Stimulated activated CD4-positive, alpha-beta T cell treated with anti-CD3 and anti-CD28 coated beads, Interleukin-1b, Interleukin-23, amount 100 ng/mL, for 1 hour (primary cell): Measurements from ENCODE around the gene LPAR2.

Experiments
- DNase-seq, 2 donors: peaks; one replicate each; pipeline ENCODE4 v3.0.0-alpha.2; 2020; ENCODE audit warnings: low read depth in 2 of 2

LPAR2 gene

DNA sequence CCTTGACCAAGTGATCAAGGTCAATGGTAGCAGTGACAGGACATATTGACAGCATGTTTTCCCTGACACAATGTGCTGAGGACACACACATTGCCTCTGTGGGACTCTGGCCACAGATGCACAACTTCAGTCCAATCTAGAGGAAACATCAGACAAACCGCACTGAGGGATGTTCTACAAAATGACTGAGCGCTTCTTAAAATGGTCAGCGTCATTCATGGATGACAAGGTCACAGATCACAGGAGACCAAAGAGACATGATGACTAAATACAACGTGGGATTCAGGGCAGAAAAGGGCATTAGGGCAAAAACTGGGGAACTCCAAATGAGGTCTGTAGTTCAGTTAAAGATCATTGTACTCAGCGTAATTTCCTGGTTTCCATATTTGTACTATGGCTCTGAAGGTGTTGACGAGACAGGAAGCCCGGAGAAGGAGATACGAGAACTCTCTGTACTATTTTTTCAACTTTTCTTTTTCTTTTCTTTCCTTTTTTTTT lies 30.2 kb downstream of the LPAR2 start:
- DNase-seq, result no peak

DNA sequence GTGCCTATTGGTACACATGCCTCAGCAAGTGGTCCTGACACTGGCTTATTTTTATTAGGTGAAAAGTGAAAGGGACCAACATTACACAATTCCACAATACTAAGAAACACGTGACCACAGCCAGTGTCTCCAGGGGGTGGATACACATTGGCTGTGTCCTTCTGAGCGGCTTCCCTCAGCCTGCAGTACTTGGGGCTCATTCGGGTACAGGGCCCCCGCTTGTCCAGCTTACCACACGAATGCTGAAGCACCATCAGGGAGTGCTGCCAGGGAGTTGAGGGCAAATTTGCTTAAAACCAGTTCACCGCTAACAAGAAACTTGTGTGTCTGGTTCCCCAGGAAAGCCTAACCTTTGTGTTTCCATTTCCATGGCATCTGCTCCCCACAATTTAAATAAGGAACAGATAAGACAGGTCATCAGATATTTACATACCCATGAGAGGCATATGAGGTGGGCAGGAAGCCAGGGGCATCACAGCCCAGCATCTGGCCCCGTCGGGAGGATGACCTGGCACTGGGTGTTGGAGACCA lies 32.8 kb downstream of the LPAR2 start:
- no peak for DNase-seq

DNA sequence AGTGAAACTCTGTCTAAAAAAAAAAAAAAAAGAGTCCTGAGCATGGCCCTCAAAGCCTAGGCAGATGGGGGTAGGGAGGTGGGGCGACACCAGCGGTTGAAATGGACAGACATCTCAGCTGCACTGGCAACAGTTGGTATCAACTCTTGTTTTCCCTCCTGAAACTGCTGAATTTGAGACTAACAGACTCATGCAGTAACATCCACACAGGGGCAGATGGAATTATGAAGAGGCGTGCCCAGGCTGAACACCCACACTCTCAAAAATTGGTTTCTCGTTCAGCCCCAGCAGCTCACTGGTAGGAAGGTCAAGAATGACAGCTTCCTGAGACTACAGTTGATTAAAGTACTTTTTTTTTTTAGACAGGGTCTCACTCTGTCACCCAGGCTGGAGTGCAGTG lies 33.6 kb downstream of the LPAR2 start:
- no peak for DNase-seq

DNA sequence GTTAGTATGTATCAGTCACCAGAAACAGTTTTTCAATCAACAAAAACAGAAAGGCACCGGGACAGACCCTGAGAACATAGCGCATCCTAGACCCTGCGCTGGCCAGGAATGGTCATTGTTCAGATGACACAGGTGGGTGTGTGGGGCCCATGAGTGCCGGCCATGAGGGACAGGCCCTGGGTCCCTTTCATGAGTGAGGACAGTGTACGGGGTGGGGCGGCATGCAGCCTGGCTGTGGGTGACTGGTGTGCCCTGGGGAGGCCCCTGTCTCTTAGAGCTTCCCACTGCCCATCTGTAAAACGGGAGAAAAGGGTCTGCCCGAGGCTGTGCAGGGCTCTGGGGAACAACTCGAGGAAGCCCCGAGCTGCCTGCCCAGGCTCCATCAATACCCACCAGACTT lies 35.3 kb downstream of the LPAR2 start:
- DNase-seq, result no peak

DNA sequence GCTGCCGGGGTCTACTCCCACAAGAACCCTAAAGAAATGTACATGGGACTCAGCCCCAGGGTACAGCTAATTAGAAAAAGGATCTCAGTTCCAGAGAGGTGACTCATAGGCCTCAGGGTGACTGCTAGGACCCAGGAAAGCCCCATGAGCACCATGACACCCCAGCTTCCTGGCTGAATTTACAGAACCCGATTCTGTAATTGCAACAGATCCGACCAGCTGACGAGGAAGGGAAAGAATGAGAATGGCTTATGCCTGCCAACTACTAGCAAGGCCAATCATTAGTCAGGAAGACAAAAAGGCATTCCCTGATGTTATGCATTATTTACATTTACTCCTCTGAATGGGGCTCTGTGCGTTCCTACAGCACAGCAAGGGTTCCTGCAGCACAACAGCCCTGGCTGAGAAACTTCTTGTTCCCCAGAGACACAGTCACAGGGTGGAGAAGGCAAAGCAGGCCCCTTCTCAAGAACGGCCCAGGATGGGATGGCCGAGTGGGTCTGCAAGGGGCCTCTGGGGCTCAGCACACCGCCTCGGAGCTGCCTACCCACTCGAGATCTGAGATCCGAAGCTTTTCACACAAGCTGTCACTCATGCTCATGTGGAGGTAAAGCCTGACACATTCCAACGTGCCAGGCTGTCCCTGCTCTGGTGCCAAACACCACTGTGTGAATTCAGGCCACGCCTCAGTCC lies 36.7 kb downstream of the LPAR2 start:
- DNase-seq, result peak in 1 of 2 donors; percentile 43

DNA sequence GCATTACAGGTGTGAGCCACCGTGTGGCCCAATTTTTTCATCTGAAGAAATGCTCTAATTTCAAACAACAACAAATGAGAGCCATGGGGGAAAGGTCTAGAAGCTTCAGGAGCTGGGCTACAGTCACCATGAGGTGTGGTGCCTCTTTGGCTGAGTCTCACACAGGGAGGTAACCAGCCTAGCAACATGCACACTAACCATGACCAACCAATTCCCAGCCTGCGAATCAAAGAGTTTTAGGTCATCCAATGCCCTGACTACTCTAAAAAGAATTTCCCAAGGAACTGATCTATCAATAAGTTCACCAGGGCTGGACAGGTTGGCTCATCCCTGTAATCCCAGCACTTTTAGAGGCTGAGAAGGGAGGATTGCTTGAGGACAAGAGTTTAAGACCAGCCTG lies 39.5 kb downstream of the LPAR2 start:
- DNase-seq, result no peak

DNA sequence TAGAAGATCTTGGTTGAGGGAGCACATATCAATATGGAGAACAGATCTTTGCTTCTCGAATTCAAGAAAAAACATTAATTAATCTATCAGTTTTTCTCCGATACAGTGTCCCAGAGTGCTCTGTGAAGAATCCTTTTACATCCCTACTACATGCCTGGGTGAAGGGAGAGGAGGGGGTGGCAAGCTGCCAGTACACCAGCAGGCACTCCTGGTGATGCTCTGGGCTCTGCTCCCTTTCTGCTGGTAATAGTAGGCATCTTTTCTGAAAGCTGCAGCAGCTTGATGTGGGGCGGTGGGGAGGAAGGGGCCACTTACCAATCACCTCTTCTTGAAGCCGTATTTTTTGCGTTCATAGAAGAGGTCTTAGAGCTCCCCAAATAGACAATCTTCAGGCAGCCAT lies 40.2 kb downstream of the LPAR2 start:
- DNase-seq, result no peak

DNA sequence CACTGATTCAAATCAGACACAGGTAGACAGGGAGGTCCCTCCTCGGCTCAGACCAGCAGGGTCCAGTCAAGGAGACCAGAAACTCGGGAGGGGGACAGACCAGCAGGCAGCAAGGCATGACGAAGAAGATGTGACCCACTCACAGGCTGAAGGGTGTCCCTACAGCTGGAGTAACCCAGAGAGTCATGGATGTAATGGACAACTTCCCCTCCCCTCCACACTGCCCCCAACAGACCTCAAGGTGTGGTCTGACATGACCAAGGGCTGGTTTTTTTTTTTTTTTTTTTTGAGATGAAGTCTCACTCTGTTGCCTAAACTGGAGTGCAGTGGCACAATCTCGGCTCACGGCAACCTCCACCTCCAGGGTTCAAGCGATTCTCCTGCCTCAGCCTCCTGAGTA lies 43.7 kb downstream of the LPAR2 start:
- no peak for DNase-seq

DNA sequence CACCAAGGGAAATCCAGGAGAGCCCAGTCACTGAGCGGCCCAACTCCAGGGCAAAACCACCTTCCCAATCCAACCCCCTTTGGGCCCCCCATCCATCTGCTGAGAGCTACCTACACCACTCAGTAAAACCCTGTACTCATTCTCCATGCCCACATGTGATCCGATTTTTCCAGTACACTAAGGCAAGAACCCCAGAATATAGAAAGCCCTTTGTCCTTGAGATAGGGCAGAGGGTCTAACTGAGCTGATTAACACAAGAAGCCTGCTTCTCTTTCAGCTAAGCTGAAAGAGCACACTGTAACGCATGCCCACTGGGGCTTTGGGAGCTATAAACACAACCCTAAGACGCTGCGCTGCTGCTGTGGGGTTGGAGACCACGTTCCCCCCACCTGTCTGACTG lies 45.5 kb downstream of the LPAR2 start:
- DNase-seq, result no peak

DNA sequence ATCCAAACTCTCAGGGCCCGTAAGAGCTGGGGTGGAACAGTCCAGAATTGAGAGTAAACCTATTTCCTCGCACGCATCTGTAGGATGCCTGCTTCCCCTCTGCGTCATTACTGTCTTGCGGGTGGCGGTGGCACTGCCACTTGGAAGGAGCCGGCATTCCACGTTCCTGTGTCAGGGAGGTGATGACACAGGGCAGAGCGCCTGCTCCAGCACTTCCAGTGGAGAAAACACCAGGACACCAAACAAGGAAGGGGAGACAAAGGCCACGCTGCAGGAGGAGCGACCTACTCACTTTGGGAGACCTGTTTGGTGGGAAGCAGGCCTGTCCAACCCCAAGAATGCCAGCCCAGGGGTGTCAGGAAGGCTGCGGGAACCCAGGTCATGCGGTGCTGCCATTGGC lies 46.6 kb downstream of the LPAR2 start:
- no peak for DNase-seq

DNA sequence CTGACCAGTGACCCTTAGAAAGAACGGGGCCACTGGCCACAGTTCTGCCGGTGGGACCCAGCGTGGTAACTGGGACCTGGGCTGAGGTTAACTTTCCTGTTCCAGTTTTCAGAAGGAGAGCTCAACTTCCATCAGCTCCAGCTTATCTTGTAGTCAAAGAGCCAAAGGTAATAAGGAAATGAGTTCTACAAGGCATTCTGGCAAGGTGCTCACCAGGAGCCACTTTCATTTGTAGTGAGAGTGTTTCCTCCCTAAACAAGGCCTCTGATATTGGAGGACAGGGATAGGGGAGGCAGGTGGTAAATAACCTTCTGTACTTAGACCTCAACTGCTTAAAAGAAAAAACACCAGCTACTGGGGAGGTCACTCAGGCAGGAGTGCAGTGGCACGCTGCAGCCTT lies 47.6 kb downstream of the LPAR2 start:
- DNase-seq, result no peak

DNA sequence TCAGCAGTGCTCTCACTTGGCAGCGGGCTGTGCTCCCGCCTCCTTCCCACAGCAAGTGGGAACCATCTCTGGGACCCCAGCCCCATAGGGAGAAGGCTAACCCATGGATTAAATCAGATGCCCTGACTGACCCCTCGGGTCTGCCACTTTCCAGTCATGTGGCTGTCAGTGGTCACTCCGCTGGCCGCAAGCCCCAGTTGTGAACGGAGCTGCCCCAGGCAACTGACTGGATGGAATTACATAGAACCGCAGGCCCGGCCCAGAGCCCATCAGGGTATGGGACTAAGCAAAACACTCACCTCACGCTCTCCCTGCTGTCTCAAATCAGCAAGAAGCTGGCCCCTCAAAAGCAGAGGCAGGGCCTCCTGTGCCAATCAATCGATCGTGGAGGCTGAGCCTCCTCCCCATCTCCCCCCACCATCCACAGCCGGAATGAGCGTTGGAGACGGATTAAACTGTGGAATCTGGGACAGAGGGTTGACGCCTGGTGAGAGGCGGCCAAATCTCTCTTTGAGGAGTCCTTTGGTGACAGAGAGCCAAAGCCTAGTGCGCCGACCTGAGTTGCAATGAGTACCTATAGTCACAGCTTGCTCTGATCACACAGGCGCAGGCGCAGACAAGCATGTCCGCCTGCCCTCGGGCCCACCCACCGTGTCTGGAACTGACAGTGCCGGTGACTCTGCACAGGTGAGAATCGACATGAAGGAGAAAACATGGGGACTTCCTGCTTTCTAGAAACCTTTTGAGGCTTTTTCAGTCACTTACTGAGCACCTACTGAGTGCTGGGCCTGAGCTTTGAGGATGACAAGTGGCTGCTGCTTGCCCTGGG lies 48.3 kb downstream of the LPAR2 start:
- no peak for DNase-seq

DNA sequence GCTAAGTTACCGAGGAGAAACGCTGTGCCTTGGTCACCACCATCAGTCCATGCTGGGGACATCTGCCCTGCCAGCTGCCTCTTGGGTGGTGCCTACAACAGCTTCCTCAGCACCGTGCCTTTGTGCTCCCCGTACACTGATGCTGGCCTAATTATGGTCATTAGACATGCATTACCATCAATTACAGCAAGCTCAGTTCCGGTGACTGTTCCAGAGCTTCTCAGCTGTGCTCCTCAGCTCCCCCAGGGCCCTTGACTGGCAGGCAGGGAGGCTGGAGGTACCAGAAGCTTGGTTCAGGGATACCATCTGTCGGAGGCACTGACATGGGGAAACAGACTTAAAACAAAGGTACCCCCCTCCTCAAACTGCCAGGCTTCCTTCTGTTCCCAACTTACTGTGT lies 49.8 kb downstream of the LPAR2 start:
- DNase-seq, result no peak

DNA sequence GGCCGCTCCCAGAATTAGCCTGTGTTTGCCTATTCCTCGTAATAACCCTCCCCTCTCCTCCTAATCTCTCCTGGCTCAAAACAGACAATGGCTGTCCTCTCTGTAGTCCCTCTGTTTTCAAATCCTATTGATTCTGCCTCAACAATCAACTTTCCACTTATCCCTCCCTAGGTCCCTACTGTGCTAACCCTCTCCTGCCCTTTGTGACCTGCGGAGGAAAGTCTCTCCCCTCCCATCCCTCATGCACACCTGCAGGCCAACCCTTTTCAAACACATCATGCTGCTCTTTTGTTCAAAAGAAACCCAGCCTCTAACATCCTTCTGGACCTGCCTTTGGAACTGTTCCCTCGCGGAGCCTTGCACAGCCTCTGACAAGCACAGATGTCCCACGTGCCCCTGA lies 52.6 kb downstream of the LPAR2 start:
- DNase-seq, result no peak
